GM23338 (cell line): ENCODE measurements around the gene TDRD1.

ENCODE experiments used
- CTCF ChIP-seq, 2 experiments: fragments of 200-600 bp in 1 of 2; sonication (generic) in 1 of 2; conservative IDR thresholded peaks; 2 replicates each; pipeline versions ENCODE4 v1.5.1 to v1.6.1; 2016 to 2017; ENCODE audit warnings: antibody characterized with exemption in 2 of 2, low read depth in 2 of 2, mild to moderate bottlenecking in 2 of 2, moderate library complexity in 1 of 2
- EZH2 ChIP-seq: fragments of 200-600 bp; sonication (generic); IDR thresholded peaks from one replicate; pipeline ENCODE4 v1.8.0; 2017; ENCODE audit warnings: antibody characterized with exemption, mild to moderate bottlenecking, low read depth; ENCODE audit not compliant: unreplicated experiment
- EZH2phosphoT487 ChIP-seq: fragments of 200-600 bp; sonication (generic); IDR thresholded peaks from one replicate; pipeline ENCODE4 v1.8.1; 2018; ENCODE audit warnings: antibody characterized with exemption; ENCODE audit not compliant: unreplicated experiment
- POLR2AphosphoS5 ChIP-seq: IDR thresholded peaks from 2 replicates; pipeline ENCODE4 v1.6.1; 2016; ENCODE audit warnings: antibody characterized with exemption, low read depth
- REST ChIP-seq: IDR thresholded peaks from one replicate; pipeline ENCODE4 v1.6.1; 2018; ENCODE audit warnings: antibody characterized with exemption; ENCODE audit not compliant: unreplicated experiment

- TF ChIP-seq POLR2AphosphoS5 (no peak), EZH2 (no peak), CTCF (conservative IDR thresholded peaks at IDR 0.05; ENCODE audit: low read depth in 2 of 2) (no peak), REST (no peak), EZH2phosphoT487 (no peak)
These were observed 37.1 kb upstream of the TDRD1 start for GRCh38 chr10:114142018-114142417.
